D341Med (cell line): Measurements from ENCODE around the gene FBXL15.
A peak's percentile ranks its signal among the peaks of the same experiment; 100 is the strongest.
"Not testable (repeated sequence)": the region's sequence is repeated elsewhere in the genome, so short reads cannot be mapped to it uniquely, and the experiment has no call there.

Source experiments
- DNase-seq: peaks from one replicate; pipeline ENCODE4 v3.0.0; 2012; ENCODE audit warnings: low spot score

The FBXL15 gene

DNA sequence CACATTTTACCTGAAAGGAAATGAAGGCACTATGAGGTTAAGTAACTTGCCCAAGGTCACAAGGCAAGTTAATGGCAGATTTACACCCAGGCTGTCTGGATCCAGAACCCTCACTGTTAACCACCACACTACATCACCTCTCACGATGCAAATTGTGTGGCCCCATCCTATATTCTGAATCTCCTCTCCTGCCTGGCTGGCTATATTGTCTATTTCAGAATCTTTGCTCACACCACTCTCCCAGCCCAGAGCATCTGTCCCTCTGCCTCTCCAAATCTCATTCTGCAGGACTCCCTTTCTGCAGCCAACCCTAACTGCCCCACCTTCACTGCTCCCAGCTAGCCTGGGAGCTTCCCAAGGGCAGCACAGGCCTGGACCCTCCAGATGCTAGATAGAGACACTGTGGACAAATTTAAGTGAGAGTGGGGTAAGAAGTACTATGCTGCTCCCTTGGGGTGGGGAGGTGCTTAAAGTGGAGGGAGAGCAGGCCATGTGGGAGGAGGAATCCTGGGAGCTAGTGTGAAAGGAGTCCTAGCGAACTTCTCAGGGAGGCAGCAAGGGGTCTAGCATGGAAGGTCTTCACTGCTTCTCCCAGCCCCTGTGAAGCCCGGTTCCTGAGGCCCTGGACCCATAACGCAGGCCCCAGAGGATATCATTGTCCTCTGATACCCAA is 11.0 kb downstream of the FBXL15 start:
- no peak for DNase-seq

- DNase-seq: peak; percentile 84
Measured at GRCh38 chr10:102432162-102432950, 11.7 kb downstream of the FBXL15 start, which contains the start of gene CUEDC2. TSS of gene CUEDC2 (minus strand) at chr10:102432574. CDS start at chr10:102425188, 7,386 bp downstream.

- no peak for DNase-seq
Measured at GRCh38 chr10:102433619-102434046, 13.0 kb downstream of the FBXL15 start.

GRCh38 chr10:102434394-102435132 is 13.9 kb downstream of the FBXL15 start:
- no peak for DNase-seq

DNA sequence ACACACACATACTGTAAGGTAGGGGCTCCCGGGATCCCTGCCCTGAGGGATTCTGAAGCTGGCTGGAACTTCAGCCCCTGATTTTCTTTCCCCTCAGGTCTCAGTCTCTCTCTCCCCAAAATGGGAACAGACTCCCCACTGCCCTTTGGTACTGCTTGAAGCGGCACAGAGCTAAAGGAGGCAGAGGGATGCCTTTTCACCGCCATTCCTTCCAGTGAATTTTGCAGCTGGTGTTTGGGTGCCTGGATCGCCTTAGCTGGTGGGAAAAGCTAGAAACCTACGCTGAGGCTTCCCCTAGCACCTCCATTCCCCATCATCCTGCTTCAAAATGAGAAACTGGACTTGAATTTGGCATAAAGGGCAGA is 14.5 kb downstream of the FBXL15 start:
- DNase-seq: no peak

DNA sequence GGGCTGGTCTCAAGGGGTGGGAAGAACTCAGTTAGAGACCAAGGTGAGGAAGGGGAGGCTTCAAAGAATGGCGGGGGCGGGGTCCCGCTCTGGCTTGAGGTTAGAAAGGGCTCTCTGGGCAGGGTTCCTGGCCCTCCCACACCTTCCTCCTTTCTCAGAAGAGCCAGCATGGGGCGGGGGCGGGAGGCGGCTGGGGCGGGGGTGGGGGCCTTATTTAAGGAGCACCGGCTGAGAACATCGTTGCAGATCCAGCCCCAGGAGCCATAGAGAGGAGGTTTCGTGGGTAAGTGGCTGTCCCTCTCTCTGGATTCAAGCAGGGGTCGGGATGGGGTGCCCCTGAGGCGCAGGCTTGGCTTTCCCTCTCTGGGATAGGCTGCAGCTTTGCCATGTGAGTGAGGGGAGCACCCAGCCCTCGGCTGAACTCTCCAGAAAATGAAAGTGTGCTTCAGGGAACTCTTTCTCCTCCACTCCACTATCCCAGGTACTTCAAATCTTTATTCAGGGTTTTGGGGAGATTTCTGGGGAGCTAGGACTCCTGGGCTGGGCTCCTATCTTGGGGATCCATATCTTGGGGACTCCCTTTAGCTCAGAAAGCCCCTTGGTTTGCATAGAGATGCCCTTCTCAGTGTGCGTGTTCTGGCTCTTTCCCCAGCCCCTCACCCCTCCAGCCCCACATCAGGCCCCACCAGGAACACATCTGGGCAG is 15.0 kb downstream of the FBXL15 start:
- DNase-seq: no peak

- no peak for DNase-seq
Measured at GRCh38 chr10:102436312-102436711, 15.7 kb downstream of the FBXL15 start.

GRCh38 chr10:102437515-102437914 is 16.9 kb downstream of the FBXL15 start:
- DNase-seq: no peak

DNA sequence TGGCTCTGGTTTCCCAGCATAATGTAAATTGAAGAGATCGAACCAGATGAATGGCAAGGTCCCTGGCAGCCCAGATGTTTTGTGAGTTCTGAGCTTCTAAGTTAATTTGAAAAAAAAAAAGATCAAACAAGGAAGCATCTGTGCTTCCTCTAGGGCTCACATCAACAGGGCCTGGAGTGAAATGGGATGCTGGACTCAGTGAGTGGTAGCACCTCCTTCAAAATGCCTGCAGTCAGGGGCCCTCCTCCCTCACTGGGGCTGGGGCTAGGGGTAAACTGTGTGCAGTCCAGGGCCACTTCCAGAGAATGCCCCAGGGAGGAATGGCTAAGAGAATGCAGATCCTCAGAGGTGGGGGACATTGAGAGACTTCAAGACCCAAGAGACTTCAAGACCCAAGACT is 17.7 kb downstream of the FBXL15 start:
- no peak for DNase-seq

- DNase-seq: no peak
Measured at GRCh38 chr10:102444851-102445250, 24.2 kb downstream of the FBXL15 start.

GRCh38 chr10:102449321-102450123 is 28.9 kb downstream of the FBXL15 start:
- DNase-seq: peak; percentile 53

DNA sequence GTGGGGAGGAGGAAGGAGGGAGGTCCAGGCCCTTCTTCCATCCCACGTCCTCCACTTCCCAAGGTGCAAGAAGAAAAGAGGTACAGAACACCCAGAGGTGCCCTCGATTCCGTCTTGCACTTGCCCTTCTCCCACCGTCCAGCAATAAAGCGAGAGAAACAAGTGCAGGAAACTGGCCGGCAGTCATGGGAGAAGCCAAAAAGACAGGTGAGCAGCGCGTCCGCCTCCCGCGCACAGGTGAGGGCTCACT is 29.4 kb downstream of the FBXL15 start:
- DNase-seq: no peak

- peak; percentile 87 for DNase-seq
Measured at GRCh38 chr10:102450374-102451104, 29.9 kb downstream of the FBXL15 start.

- DNase-seq: no peak
Measured at GRCh38 chr10:102451105-102451969, 30.7 kb downstream of the FBXL15 start, which contains the start of gene C10orf95. TSS of gene C10orf95 (minus strand) at chr10:102451543. CDS start at chr10:102451093, 450 bp downstream.

- DNase-seq: no peak
Measured at GRCh38 chr10:102452672-102453340, 32.2 kb downstream of the FBXL15 start.

DNA sequence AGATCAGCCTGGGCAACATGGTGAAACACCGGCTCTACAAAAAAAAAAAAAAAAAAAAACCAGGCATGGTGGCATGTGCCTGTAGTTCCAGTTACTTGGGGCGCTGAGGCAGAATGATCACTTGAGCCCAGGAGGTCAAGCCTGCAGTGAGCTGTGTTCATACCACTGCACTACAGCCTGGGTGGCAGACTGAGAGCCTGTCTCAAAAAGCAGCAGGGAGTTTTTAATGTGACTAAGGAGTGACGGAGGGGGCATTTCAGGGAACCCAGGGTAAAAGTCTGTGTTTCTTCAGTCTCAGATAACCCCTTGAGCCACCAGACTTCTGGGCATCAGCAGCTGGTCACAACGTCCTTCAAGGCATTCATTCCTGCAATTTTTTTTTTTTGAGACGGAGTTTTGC is 32.9 kb downstream of the FBXL15 start:
- DNase-seq: no peak

- DNase-seq: not testable (repeated sequence)
Measured at GRCh38 chr10:102454662-102455487, 34.2 kb downstream of the FBXL15 start.

GRCh38 chr10:102455893-102456471 is 35.3 kb downstream of the FBXL15 start:
- DNase-seq: no peak
